HG03439 (cell line): ENCODE data around the gene OR9I1.

Source experiments
- ATAC-seq: cut with Tn5 transposase; IDR thresholded peaks from one replicate; pipeline ENCODE4 v1.9.1; 2021; ENCODE audit warnings: mild to moderate bottlenecking, moderate library complexity; ENCODE audit not compliant: unreplicated experiment

OR9I1 gene, protein sequence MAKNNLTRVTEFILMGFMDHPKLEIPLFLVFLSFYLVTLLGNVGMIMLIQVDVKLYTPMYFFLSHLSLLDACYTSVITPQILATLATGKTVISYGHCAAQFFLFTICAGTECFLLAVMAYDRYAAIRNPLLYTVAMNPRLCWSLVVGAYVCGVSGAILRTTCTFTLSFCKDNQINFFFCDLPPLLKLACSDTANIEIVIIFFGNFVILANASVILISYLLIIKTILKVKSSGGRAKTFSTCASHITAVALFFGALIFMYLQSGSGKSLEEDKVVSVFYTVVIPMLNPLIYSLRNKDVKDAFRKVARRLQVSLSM

DNA sequence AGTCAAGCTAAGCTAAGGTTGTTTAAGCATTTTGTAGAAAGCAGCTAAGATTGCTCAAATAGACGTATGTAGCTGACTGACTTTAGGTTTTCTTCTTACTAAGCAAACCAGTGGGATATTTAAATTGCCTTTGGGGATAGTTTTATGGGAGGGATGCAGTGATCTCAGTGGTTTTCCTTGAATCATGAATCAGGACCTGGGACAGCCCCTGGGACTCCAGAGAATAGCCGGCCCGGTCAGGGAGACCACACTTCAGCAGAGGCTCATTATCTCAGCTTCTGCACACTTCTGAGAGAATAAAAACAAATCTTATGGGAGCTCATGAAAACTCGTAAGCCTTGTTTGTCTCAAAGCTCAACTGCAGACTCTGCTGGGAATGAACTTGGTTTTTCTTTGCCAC lies at the start of gene OR9I1:
TSS of gene OR9I1 (minus strand) at position 62 of the 400 bp plus-strand sequence. CDS start 6,086 bp downstream, outside the sequence.
- no peak for ATAC-seq

DNA sequence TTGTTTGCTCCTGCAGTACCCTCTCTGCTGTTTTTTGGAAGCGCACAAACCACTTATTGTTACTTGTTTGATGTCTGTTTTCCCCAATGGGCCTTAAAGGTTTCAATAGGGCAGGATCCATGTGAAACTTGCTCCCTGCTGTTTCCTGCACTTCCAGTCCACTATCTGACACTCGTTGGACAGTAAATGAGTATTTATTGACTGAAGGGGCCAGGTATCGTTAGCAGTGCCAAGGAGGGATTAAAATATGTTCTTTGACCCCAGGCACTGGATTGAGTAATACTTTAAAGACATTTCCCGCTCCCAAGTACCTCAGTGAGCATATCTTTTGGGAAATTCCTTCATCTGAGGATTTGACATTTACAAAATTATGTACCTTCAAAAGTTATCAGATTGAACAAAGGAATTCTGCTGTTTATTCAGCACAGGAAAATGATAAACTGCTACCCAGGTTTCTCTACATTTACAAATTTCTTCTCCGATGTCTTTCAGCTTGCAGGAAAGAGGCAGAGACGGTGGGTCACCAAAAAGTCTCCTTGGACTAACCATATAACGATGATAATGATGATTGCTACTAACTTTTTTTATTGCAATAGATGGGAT lies 40.3 kb upstream of the OR9I1 start:
- no peak for ATAC-seq

DNA sequence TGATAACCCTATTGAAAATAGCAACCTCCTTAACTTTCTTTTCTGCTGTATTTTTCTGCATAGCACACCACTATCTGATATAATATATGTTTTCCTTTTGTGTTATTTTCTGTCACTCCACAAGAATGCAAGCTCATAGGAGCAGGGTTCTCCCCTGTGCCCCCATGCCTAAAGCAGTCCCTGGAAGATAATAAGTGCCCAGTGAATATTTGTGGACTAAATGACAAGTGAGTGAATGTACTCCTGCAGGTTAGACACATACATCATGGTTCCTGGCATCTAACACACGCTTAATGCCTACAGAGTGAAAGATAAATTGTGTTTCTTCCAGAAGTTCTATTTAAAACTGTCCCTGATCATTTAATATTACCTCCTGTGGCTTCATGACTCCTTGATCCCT lies 39.7 kb upstream of the OR9I1 start:
- ATAC-seq = no peak

DNA sequence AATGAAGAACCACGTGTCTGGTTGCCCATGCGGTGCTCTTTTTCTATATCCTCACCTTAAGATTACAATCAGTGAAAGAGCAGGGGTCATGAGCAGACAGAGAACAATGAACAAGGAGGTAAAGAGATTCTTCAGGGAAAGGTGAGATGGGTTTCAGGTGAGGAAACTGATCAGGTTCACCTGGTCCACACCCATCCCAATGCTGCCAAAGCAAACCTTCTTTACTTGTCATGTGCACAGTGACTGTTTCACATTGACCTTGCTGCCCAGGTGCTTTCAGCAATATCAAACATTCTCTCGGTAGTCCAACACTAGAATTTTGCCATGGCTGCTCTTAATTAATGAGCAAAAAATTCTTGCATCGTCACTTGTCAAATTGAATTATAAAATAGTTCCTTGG lies 39.1 kb upstream of the OR9I1 start:
- no peak for ATAC-seq

DNA sequence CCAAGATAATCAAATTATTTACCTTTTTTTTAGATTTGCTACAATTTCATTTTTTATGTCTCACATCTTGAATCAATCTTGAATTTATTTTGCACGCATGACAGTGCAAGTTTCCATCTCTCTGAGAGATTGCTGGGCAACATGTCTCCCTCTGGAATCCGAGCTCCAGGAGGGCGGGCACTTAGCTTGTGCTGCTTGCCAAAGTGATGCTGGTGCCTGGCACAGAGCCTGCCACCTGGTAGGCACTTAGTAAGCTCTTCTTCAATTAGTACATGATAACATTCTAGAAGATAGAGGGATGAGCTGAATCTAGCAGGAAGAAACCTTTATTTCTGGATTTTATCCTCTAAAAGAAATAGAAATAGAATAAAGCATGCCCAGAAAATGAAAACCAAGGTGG lies 27.5 kb upstream of the OR9I1 start:
- no peak for ATAC-seq

DNA sequence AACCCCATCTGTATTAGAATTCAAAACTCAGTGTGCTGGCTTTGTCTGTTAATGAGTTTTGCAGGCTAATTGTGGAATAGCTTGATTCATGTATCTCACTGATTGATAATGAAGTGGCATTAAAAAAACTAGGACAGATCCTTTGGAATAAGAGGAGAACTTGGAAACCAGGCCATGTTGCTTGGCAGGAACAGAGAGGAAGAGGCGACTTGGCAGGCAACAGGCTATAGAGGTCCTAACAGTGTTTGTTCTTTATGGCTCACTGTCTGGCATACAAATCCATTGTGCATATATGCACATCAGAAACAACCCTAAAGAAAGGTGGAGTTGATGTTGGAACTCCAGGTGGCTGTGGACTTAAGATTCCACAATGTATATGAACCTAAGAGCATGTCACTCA lies 17.4 kb upstream of the OR9I1 start:
- no peak for ATAC-seq

DNA sequence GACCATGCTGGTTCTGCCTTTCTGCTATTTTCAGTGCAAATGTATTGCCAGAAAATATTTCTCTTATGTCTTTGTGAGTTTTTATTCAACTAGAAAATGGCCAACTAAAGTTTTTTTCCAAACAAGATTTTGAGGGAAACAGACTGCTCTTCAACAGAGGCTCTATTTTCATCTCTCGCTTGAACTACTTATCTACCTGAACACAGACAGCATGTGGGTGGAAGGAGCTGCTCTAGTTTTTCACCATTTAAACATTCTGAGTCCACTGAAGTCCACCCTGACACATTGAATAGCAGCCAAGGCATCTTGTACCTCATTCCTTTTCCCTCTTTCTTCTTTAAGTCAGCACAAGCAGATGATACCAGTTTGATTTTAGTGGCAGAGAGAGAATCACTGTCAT lies 9.8 kb upstream of the OR9I1 start:
- ATAC-seq = no peak

DNA sequence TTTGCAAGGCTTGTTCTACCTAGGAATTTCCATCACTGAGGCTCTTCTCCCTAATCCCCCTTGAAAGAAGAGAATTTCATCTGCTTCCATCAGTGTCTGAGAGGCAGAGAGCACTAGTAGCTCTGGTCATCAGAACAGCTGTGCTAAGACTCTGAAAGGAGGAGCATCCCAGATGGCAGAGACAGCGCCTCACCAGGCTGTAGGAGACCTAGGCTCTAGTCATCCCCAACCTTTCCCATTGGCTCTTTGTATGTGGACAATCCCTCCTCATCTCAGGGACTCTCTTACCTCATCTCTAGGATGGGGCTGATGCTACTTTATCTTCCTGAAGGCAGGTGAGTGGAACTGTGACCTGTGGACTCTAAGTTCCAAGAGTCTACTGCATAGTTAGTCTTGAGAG lies 8.8 kb upstream of the OR9I1 start:
- no peak for ATAC-seq

DNA sequence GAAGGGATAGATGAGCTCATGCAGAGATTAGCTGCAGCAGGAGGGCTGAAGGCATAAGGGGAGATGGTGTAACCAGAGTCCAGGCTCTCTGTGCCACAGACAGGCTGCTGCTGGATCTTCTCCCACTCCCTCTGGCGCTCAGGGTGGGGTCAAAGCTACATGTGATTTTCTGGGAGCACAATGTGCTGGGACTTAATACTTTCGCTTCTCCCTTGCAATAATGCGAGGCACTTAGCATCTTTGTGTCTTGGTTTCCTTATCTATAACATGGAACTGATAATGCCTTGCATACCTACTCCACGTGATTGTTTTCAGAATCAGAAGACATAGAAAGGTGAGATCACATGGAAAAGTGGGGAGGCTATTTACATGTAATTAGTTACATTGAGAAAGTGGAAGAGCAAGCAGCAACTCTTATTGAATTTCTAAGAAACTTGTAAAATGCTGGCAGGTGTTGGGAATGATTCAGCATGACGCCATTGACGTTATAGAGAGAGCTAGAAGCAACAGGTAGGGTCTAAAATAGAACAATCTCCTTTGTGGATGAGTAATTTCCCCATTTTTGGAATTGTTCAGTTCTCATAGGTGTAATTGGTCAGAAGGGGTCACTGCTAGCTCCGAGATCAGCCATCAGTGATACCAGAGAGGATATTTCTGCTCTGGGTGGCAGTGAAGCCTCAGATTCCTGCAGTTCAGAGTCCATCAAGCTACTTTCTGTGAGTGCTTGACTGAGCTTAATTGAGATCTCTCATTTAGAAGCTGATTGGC lies 8.2 kb upstream of the OR9I1 start:
- no peak for ATAC-seq

DNA sequence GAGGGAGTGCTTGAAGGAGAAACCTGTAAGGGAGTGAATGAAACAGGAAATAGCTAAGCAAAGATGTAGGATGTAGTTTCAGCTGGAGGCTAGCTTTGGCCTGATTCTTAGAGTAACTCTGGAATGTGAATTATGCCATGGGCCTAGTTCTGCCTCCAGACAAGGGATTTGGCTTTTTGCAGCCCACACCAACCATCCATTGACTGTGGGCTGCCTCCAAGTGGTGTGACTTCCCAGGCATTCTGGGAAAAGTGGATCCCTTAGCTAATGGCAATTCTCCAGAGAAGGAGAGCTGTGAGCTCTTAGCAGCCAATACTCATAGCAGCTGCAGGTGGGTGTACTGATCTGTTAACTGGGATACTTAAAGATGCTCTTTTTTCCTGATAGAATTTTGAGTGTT lies 2.0 kb upstream of the OR9I1 start:
- ATAC-seq = no peak

DNA sequence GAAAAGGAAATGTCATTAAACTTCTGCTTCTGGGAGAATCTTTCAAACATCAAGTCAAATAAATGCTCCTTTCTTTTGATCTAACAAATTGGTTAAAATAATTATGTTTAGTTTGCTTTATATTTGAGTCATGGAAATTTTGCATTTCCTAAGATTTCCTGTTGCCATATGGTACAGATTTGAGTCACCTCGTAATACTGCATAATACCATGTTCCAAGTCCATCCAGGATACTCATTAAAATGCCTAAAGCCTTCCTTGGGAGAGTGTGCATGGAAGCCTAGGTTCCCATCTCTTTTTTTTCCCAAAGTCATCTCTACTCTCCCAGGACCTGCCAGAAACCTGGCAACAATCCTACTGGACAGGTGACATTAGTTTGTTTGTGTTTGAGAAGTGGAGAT lies 4.2 kb downstream of the OR9I1 start:
- ATAC-seq = no peak

DNA sequence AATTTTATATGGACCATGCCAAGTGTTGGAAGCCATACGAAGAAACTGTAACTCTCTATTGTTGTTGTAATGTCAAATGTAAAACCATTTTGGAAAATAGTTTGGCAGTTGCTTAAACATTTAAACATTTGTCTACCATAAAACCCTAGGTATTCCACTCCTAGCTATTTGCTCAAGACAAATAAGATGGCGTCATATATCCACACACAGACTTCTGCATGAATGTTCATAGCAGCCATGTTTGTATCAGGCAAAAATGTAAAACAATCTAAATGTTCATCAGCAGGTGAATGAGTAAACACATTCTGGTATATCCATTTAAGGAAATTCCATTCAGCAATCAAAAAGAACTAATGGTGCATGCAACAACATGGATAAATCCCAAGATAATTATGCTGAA lies 27.9 kb downstream of the OR9I1 start:
- no peak for ATAC-seq

DNA sequence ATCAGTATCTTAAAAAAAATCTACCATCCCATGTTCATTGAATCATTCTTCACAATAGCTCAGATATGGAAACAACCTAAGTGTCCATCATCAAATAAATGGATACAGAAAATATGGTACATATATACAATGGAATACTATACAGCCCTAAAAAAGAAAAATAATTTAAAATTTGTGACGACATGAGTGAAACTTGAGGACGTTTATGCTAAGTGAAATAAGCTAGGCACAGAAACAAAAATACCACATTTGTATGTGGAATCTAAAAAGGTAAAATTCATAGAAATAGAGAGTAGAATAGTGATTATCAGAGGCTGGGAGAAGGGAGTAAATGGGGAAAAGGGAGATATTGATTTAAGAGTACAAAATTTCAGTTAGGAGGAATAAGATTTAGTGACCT lies 38.8 kb downstream of the OR9I1 start:
- no peak for ATAC-seq

DNA sequence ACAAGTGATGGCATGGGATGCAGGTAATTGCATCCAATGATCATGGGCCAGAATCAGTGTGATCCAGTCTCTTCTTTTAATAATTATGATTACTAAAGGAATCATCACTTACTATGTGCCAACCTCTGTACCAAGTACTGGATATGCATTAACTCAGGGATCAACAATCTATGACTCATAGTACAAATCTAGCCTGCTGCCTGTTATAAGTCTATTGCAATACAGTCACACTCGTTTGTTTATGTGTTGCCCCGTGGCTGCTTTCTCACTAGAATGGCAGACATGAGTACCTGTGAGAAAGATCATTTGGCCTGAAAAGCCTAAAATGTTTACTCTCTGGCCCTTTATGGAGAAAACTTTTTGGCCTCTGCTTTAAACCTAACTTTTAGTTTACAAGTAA lies 49.5 kb downstream of the OR9I1 start:
- no peak for ATAC-seq

DNA sequence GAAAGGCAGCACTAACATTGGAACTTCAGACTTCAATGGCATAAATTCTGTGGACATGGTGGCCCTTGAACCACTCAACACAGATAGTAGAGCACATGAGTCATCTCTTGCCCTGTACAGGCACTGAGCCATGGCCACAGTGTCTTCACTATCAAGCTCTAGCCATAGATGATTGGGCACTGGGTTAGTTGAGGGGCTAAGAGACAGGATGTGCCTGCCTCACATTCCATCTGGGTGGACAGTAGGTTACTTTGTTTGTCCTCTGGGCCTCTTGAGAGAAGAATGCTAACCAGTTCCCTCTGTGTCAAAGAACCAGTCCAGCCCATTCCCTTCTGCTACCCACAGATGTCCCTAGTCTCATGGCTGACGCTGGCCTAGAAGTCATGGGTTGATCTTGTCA lies 54.7 kb downstream of the OR9I1 start:
- no peak for ATAC-seq

DNA sequence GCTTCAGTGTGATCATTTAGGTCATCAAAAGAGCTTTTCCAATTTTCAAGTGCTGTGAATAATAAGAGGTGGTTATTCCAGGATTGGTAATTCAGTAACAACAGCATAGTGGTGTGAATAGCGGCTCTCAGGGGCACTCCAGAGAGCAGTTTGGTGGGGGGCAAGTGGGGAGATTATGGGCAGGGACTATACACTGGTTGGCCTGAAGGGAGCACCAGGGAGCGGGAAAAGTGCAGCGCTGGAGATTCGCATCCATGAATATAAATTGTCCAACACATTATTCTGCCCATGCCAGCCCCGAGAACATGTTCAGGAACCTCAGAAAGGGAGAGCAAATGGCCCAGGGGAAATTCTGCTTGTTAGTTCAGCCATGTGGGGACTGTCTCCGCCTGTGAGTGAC lies 56.7 kb downstream of the OR9I1 start:
- ATAC-seq = no peak

DNA sequence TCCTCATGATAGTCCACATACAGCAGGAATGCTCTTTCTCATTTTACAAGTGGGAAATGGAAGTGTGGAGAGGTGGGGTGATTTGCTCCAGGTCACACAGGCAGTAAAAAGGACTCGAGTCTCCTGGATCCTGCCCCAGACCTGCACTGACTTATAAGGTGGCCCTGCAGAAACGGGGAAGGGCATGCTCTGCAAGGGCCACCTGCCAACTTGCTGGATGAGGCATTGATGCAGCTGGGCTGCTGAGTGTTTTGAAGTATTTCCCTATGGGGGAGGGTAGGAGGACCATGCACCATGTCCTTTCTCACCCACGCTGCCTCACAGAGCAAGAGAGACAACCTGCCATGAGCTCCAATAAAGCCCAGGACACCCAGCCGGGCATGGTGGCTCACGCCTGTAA lies 57.6 kb downstream of the OR9I1 start:
- no peak for ATAC-seq
